NCI-H446 (cell line): Measurements from ENCODE around the gene DOLK.
"Not testable (repeated sequence)": the region's sequence is repeated elsewhere in the genome, so short reads cannot be mapped to it uniquely, and the experiment has no call there.

ENCODE experiments used
- DNase-seq, 2 experiments: peaks; one replicate each; lab custom pipeline; 2025; lab: John Stamatoyannopoulos, UW

DOLK gene

GRCh38 chr9:128947527-128948301 lies at the start of gene DOLK, which contains the start of gene NUP188:
DOLK (minus strand) TSS chr9:128947603; CDS start chr9:128947303, 300 bp downstream.
NUP188 (plus strand) TSS chr9:128947699; CDS start chr9:128947720, 21 bp downstream.
- peak; percentile 43 to 87 for DNase-seq

DNA sequence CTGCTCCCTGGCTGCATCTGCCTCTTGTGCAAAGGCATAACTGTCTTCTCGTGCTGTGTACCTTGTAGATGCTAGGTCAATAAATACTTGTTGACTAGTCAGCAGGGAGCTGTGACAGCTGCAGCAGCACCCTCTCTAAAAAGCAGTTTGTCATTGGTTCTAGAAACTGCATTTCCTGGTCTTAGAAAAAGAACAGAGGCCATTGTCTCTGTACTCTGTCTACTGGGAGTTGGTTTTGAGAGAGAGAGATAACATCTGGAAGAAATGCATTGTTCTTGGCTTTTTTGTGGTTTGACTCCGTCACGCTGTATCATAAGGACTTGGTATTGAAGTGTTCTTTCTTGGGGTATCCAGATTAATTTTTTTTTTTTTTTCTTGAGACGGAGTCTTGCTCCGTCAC lies 48.4 kb upstream of the DOLK start:
- DNase-seq, result no peak

- DNase-seq, result no peak
These were observed 45.6 kb upstream of the DOLK start for GRCh38 chr9:128992995-128993394.

GRCh38 chr9:128987805-128988204 lies 40.4 kb upstream of the DOLK start:
- no peak for DNase-seq

GRCh38 chr9:128986671-128987070 lies 39.3 kb upstream of the DOLK start:
- no peak for DNase-seq

GRCh38 chr9:128983536-128983935 lies 36.1 kb upstream of the DOLK start:
- no peak for DNase-seq

- DNase-seq, result no peak
These were observed 31.7 kb upstream of the DOLK start for GRCh38 chr9:128979111-128979510.

DNA sequence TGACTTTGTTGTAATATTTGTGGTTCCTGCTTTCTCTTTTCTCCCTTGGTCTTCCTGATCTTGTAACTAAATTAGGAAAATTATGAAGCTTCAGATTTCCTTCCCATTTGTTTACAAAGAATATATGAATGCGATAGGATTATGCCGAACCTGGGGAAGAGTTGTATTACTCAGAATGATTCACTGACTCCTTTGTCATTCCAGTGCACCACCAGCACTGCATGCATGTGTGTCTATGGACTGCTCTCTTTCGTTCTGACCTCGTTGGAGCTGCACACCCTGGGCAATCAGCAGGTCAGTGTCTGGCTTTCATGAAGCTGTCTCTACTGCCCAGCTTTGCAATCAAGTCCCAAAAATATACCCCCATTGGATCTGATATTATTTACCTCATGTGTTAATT lies 25.6 kb upstream of the DOLK start:
- DNase-seq, result no peak

- no peak for DNase-seq
These were observed 22.1 kb upstream of the DOLK start for GRCh38 chr9:128969491-128969890.

DNA sequence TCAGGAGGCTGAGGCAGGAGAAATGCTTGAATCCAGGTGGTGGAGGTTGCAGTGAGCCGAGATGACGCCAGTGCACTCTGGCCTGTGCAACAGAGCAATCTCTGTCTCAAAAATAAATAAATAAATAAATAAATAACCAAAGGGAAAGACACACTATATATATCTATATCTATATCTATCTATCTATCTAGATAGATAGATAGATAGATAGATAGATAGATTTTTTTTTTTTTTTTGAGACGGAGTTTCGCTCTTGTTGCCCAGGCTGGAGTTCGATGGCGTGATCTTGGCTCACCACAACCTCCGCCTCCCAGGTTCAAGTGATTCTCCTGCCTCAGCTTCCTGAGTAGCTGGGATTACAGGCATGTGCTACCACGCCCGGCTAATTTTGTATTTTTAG lies 14.0 kb upstream of the DOLK start:
- not testable (repeated sequence) for DNase-seq

- DNase-seq, result no peak
These were observed 201 bp downstream of the DOLK start for GRCh38 chr9:128947277-128947526.

DNA sequence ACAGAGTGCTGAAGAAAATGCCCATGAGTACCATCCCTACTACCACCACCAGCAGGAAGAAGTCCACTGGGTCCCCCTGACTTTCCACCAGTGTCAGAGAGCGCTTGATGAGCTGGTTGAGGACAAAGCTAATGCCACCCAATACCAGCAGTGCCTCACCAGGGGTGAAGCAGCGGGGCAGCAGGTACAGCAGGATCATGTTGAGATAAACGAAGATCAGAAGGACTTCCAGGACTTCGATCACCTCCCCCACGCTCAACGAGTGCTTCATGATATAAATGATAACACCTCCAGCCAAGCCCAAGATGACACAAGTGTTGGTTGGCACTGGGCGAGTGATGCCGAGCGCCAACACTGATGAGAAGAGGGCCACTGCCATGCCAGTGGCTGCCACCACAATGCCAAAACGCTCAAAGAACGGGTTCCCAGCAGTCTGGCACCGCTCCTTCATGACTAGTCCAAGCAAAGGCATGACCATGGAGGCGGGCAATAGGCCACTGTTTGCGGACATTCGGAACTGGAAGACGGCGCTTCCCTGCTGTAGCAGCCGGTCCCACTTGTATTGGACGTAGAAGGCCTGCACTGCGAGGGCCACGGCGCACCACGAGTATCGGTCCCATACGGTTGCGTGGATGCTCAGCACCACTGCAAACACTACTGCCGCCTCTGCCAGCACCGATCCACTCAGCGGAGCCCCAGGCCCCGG lies 679 bp downstream of the DOLK start:
- no peak for DNase-seq

DNA sequence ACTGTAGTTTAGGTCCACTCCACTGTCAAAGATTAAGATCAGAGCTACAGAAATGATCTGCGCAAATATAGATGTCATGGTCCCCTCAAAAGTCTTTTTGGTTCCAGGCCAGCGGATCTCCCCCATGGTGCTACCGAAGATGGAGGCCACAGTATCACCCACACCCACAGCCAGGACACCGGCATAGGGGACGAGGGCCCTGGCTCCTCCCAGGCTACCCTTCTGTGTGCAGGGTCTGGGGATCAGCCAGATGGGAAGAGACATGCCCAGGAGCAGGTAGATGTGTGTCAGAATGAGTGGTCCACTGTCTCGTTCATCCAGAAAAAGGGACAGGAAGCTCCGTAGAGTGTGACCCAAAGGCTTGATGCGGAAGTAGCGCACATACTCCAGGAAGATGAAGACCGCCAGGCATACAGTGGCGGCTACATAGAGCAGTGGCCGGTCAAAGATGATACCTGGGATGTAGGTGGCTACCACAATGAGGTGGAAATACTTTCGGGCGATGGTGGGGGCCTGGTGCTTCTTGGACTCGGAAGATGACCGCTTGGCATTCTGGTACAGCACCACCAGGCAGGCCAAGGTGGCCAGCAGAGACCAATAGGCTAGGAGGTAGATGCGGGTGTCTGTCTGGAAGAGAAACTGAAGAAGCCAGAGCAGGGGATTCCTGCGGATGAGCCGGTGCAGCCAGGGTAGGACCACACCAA lies 1.5 kb downstream of the DOLK start:
- DNase-seq, result no peak

DNA sequence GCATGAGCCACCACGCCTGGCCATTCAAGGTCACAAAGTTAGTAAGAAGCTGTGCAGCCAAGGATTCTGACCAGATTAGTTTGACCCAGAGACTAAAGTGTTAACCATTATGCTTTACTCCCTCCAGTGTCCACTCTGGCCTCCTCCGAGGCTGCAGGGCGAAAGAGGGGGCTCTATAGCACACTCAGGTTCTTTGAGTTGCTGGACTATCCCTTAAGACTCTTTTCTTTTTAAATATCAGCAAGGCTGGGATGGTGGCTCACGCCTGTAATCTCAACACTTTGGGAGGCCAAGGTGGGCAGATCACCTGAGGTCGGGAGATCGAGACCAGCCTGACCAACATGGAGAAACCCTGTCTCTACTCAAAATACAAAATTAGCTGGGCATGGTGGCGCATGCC lies 2.4 kb downstream of the DOLK start:
- DNase-seq, result not testable (repeated sequence)

DNA sequence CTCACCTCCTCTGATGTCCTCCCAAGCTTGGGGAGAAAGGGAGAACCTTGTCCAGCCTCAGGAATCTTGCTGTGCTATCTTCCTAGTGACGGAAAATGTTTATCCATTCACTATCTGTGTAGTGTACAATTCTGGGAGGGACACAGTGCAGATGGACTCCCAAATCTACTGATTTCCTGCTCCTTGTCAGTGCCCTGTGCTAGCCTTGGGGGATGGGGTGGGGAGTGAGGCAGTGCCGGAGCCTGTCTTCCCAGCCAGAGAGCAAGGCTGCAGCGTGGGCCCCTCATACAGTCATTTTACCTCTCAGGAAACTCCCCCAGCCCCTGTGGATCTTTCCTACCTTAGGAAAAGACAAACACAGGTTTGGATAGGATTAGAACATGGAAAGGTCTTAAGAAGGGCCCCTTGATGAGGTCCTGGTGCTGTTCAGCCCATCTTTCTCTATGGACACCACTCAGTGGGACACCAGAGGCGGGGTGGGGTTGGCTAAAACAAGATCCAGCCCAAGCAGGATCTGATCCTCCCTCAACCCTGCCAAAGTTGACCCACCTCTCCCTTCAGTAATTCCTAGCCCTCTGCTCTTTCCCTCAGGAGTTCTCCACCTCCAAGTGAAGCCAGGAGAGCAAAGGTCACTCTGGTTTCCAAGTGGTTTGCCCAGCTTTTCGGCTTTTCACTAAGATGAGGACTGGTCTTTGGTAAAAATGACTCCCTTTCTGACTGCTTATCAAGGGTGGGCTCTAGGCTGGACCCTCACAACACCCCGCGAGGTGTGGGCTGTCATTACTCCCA lies 3.4 kb downstream of the DOLK start:
- no peak for DNase-seq

DNA sequence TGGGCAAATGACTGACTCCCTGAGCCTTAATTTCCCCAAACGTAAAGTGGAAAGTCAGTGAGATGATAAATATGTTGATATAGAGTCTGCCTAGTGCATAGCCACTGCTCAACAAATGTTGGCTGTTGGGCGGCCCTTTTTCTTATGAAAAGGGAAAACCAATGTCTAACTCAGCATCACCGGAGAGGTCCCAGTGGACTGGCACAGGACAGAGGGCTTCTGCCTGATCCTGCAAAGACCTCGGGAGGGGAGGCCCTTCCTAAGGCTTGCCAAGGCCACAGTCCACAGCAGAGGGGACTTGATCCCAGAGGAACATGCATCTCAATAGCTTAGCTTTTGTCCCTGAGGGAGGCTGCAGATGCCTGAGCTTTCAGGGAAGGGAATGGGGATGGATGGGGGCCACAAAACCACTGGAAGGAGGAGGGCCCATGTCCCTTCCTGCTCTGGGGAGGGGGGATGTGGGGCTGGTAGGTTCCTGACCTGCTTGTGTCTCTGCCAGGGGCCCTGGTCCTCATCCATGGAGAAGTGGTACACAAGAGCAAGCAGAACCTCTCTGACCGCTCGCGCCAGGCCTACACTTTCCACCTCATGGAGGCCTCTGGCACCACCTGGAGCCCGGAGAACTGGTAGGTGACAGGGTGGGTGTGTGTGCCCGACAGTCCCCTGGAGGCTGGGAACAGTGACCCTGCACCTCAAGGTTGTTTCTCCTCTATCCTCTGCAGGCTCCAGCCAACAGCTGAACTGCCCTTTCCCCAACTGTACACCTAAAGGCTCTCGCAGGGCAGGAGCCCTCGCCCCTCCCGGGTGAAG lies 6.3 kb downstream of the DOLK start:
- DNase-seq, result no peak

- DNase-seq, result no peak
These were observed 7.0 kb downstream of the DOLK start for GRCh38 chr9:128940271-128940921.

GRCh38 chr9:128937310-128938165 lies 9.9 kb downstream of the DOLK start:
- DNase-seq, result no peak

DNA sequence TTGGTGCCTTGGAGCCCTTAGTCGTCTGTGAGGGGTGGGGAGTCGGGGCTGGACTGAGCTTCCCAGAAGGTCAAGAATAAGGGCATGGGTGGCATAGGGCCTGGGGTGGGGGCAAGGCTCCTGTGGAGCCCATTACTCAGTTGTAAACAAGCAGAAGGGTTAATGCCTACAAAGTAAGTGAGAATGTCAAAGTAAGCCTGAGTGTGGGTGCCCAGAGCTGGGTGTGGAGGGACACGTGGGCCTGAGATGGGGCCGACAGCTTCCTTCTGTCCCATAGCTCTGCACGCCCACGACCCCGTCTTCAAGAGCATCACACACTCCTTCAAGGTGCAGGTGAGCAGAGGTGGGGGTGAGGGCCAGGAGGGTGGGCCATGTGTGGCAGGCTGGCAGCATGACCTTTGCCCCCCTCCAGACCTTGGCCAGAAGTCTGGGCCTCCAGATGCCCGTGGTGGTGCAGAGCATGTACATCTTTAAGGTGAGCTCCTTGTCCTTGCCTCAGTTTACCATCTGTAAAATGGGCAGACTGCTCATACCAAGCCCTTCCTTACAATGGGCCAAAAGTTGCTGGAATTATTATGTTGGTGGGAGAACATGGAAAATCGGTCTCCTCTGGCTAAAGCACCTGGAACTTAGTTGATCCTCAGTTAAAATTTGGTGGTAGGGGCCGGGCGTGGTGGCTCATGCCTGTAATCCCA lies 11.1 kb downstream of the DOLK start:
- DNase-seq, result no peak
